ENCODE measurements around the gene TNFAIP1.
A peak's percentile ranks its signal among the peaks of the same experiment; 100 is the strongest.
"Not testable (repeated sequence)": the region's sequence is repeated elsewhere in the genome, so short reads cannot be mapped to it uniquely, and the experiment has no call there.

TNFAIP1 gene, protein sequence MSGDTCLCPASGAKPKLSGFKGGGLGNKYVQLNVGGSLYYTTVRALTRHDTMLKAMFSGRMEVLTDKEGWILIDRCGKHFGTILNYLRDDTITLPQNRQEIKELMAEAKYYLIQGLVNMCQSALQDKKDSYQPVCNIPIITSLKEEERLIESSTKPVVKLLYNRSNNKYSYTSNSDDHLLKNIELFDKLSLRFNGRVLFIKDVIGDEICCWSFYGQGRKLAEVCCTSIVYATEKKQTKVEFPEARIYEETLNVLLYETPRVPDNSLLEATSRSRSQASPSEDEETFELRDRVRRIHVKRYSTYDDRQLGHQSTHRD

DNA sequence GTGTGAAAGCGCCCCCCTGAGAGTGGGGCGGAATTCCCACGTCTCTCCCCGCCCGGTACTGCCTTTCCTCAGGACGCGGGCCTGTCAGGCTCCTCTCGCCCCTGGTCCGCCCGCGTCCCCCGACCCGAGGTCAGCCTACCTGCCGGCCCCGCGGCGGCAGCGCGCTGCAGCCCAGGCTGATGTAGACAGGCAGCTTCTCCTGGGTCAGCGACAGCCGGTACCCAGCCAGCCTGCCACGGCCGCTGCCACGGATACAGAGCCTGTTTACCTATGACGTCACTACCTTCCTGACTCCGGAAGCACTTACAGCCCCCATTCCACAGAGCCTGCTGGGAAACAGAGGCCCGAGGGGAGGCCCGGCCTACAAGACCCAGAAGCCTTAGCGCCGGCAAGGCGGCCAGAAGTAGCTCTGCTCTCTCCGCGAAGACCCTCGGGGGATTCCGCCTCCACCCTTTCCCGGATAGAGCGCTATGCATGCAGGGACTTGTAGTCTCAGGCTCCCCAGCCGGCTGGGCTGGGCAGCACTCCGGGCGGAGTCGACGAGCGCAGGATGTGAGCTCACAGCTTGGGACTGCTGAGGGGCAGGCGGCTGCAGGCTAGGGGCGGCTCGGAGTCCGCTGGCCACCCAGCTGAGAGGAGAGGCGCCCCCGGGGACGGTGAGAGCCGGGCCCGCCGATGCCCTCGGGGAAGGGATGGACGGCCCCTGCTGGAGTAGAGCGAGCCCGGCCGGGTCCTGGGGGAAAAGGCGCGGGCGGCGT lies at the start of gene TNFAIP1, which contains the start of gene IFT20:
Gene TNFAIP1 (plus strand): TSS at position 561 of the 758 bp plus-strand sequence. CDS start 3,761 bp downstream, outside the sequence.
Gene IFT20 (minus strand): TSS at position 272 of the 758 bp plus-strand sequence. CDS start 3,487 bp downstream, outside the sequence.
- H3K4me3 ChIP-seq (replicated peaks; ENCODE audit: low read depth, low read length): peak within 1 kb of the TSS; percentile 97
- peak; percentile 100 for DNase-seq (ENCODE audit: low read depth)
- TF ChIP-seq, protein P1, sequence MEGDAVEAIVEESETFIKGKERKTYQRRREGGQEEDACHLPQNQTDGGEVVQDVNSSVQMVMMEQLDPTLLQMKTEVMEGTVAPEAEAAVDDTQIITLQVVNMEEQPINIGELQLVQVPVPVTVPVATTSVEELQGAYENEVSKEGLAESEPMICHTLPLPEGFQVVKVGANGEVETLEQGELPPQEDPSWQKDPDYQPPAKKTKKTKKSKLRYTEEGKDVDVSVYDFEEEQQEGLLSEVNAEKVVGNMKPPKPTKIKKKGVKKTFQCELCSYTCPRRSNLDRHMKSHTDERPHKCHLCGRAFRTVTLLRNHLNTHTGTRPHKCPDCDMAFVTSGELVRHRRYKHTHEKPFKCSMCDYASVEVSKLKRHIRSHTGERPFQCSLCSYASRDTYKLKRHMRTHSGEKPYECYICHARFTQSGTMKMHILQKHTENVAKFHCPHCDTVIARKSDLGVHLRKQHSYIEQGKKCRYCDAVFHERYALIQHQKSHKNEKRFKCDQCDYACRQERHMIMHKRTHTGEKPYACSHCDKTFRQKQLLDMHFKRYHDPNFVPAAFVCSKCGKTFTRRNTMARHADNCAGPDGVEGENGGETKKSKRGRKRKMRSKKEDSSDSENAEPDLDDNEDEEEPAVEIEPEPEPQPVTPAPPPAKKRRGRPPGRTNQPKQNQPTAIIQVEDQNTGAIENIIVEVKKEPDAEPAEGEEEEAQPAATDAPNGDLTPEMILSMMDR (IDR thresholded peaks at IDR 0.05; ENCODE audit: low read length, missing control alignments): no peak

DNA sequence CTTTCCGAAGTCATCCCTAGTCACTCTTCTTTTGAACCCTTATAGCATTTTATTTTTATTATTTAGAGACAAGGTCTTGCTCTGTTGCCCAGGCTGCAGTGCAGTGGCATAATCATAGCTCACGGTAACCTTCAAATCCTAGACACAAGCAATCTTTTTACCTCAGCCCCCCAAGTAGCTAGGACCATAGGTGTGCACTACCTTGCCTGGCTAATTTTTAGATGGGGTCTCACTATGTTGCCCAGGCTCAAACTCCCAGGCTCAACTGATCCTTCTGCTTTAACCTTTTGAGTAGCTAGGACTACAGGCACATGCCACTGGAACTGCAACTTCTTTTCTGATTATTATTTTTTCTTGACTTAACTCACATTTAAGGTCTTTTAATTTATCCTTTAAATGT lies 49.6 kb upstream of the TNFAIP1 start:
- DNase-seq (ENCODE audit: low read depth): no peak
- TF ChIP-seq, protein P1 (IDR thresholded peaks at IDR 0.05; ENCODE audit: low read length, missing control alignments): no peak
- H3K4me3 ChIP-seq (replicated peaks; ENCODE audit: low read depth, low read length): no peak overlapping the region

DNA sequence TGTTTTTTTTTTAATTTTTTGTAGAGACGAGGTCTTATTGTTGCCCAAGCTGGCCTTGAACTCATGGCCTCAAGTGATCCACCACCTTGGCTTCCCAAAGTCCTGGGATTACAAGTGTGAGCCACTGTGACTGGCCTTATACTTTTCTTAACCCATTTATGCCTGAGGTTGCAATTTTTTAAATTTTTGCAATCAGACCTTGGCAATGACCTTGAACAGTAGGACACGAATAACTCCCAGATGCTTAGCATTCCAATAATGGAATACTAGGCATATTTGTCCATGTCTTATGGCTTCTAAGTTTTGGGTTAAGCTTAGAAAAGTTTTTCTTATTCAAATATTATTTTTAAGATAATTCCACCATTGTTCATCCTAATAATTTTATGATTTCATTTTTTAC lies 44.9 kb upstream of the TNFAIP1 start:
- no peak for DNase-seq (ENCODE audit: low read depth)
- H3K4me3 ChIP-seq (replicated peaks; ENCODE audit: low read depth, low read length): no peak overlapping the region
- TF ChIP-seq, protein P1 (IDR thresholded peaks at IDR 0.05; ENCODE audit: low read length, missing control alignments): no peak

DNA sequence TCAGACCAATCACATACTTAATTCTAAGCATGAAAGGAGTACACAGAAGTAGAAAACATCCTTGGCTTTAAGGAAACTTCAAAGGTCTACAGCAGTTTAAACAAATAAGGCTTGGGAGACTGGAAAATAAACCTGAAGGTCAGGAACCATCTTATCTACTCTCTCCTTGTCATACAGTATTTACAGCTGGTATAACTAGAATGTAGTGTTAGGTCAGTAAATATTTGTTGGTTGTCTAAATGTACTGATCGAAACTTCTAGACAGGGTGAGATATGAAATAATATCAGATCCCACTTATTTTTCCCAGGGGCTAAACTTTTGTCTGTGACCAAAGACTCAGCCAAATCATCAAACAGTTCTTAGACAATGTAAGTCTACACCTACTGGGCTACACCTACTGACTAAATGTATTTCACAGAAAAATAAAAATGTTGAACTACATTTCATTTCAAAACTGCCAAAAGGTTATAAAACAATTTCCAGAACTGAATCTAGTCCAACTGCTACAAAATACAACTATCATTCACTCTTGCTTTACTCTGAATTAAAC lies 43.7 kb upstream of the TNFAIP1 start:
- no peak overlapping the region for H3K4me3 ChIP-seq (replicated peaks; ENCODE audit: low read depth, low read length)
- DNase-seq (ENCODE audit: low read depth): no peak
- TF ChIP-seq, protein P1 (IDR thresholded peaks at IDR 0.05; ENCODE audit: low read length, missing control alignments): no peak

DNA sequence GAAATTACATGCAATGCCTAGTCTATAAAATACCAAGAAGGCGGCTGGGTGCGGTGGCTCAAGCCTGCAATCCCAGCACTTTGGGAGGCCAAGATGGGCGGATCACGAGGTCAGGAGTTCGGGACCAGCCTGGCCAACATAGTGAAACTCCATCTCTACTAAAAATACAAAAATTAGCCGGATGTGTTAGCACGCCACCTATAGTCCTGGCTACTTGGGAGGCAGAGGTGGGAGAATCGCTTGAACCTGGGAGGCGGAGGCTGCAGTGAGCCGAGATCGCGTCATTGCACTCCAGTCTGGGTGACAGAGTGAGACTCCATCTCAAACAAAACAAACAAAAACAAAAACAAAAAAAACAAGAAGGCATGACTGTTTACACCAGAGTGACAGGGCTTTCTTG lies 42.7 kb upstream of the TNFAIP1 start:
- DNase-seq (ENCODE audit: low read depth); H3K4me3 ChIP-seq (replicated peaks; ENCODE audit: low read depth, low read length): not testable (repeated sequence)

DNA sequence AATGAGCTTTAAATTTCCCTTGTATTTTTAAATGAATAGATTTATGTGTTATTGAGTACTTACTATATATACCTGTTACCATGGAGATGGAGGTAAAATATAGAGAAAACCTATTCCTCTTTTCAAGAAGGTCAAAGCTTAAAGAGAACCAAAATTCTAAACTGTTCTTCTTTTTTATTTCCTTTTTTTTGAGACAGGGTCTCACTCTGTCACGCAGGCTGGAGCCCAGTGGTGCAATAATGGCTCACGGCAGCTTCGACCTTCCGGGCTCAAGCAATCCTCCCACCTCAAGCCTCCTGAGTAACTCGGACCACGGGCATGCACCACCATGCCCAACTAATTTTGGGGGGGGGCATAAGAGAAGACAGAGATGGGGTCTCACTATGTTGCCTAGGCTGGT lies 41.6 kb upstream of the TNFAIP1 start:
- H3K4me3 ChIP-seq (replicated peaks; ENCODE audit: low read depth, low read length): no peak overlapping the region
- no peak for DNase-seq (ENCODE audit: low read depth)
- TF ChIP-seq, protein P1 (IDR thresholded peaks at IDR 0.05; ENCODE audit: low read length, missing control alignments): no peak
